OCI-LY3 (cell line): ENCODE measurements around the gene LRBA.

Experiments
- EZH2phosphoT487 ChIP-seq: fragments of 200-600 bp; shearing (Covaris generic); IDR thresholded peaks from 2 replicates; pipeline ENCODE4 v1.6.1; 2018; ENCODE audit warnings: antibody characterized with exemption, mixed run types, low read depth
- TF ChIP-seq, protein P1 (sequence below): fragments of 200-600, 300-600 bp; sonication (generic); IDR thresholded peaks from 2 replicates; pipeline ENCODE4 v1.5.1; 2014; ENCODE audit warnings: antibody characterized with exemption, low read length, low read depth

DNA sequence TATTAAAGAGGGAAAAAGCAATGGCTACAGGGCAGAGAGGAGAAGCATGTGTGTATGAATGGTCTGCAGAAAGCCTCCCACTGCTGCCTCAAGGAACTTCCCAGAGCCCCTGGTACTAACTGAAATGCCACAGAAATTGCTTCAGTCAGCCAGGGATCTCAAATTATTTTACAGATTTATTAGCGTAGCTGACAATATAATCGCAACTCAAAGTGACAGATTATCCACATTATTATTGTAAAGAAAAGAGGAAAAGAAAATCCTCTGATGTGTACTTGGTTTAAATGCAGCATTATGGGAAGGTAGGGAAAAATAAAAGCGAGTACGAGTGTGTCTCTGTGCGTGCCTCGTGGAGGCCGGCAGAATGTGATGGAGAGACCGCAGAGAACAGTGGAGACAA, 734.1 kb downstream of the LRBA start:
- no peak for TF ChIP-seq EZH2phosphoT487
- TF ChIP-seq, protein P1, sequence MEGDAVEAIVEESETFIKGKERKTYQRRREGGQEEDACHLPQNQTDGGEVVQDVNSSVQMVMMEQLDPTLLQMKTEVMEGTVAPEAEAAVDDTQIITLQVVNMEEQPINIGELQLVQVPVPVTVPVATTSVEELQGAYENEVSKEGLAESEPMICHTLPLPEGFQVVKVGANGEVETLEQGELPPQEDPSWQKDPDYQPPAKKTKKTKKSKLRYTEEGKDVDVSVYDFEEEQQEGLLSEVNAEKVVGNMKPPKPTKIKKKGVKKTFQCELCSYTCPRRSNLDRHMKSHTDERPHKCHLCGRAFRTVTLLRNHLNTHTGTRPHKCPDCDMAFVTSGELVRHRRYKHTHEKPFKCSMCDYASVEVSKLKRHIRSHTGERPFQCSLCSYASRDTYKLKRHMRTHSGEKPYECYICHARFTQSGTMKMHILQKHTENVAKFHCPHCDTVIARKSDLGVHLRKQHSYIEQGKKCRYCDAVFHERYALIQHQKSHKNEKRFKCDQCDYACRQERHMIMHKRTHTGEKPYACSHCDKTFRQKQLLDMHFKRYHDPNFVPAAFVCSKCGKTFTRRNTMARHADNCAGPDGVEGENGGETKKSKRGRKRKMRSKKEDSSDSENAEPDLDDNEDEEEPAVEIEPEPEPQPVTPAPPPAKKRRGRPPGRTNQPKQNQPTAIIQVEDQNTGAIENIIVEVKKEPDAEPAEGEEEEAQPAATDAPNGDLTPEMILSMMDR = no peak
